Rectal smooth muscle tissue (tissue), 1 donor: Measurements from ENCODE around the gene ZC3H12D.

Experiments used
- H3K27ac ChIP-seq: one replicate; pipeline ENCODE4 v1.7.0; 2013; ENCODE audit warnings: low read depth, low read length, inconsistent platforms
- H3K27me3 ChIP-seq: one replicate; pipeline ENCODE4 v1.7.0; 2013; ENCODE audit warnings: low read length; ENCODE audit not compliant: control insufficient read depth, insufficient read depth
- H3K36me3 ChIP-seq: one replicate; pipeline ENCODE4 v1.7.0; 2013; ENCODE audit warnings: low read length; ENCODE audit not compliant: control insufficient read depth, insufficient read depth
- H3K4me1 ChIP-seq: one replicate; pipeline ENCODE4 v1.7.0; 2013; ENCODE audit warnings: low read length; ENCODE audit not compliant: control insufficient read depth, insufficient read depth
- H3K4me3 ChIP-seq: one replicate; pipeline ENCODE4 v1.7.0; 2013; ENCODE audit warnings: low read length
- H3K9ac ChIP-seq: one replicate; pipeline ENCODE4 v1.7.0; 2013; ENCODE audit warnings: low read length

Gene ZC3H12D

GRCh38 chr6:149484733-149485700 lies at the start of gene ZC3H12D:
ZC3H12D (minus strand) TSS chr6:149485014; CDS start chr6:149474543, 10,471 bp downstream.
- Histone ChIP-seq H3K4me3 (peak within 1 kb of the TSS; percentile 52), H3K27me3 (no peaks in the 10 kb centered on the region), H3K36me3 (no peaks in the 10 kb centered on the region), H3K4me1 (no peaks in the 10 kb centered on the region), H3K9ac (peak within 1 kb of the TSS; percentile 39), H3K27ac (no peak within 1 kb of the TSS)

- H3K36me3 ChIP-seq = peaks cover 8% of the 10 kb centered on the region
- no peaks in the 10 kb centered on the region for H3K4me1 ChIP-seq
- no peak overlapping the region for H3K9ac ChIP-seq
- no peaks in the 10 kb centered on the region for H3K27me3 ChIP-seq
- H3K27ac ChIP-seq = no peak overlapping the region
- no peak overlapping the region for H3K4me3 ChIP-seq
These were observed 44.8 kb upstream of the ZC3H12D start for GRCh38 chr6:149529650-149530049.

GRCh38 chr6:149515494-149515893 lies 30.7 kb upstream of the ZC3H12D start:
- H3K4me1 ChIP-seq = no peaks in the 10 kb centered on the region
- H3K4me3 ChIP-seq = no peak overlapping the region
- no peaks in the 10 kb centered on the region for H3K27me3 ChIP-seq
- no peak overlapping the region for H3K27ac ChIP-seq
- peaks cover 3% of the 10 kb centered on the region for H3K36me3 ChIP-seq
- no peak overlapping the region for H3K9ac ChIP-seq

- Histone ChIP-seq H3K4me3 (no peak overlapping the region), H3K9ac (no peak overlapping the region), H3K4me1 (no peaks in the 10 kb centered on the region), H3K36me3 (peaks cover 3% of the 10 kb centered on the region), H3K27me3 (no peaks in the 10 kb centered on the region), H3K27ac (no peak overlapping the region)
These were observed 29.1 kb upstream of the ZC3H12D start for GRCh38 chr6:149513915-149514314.

- no peak overlapping the region for H3K27ac ChIP-seq
- H3K36me3 ChIP-seq = peaks cover 3% of the 10 kb centered on the region
- H3K4me1 ChIP-seq = no peaks in the 10 kb centered on the region
- H3K27me3 ChIP-seq = no peaks in the 10 kb centered on the region
- H3K9ac ChIP-seq = no peak overlapping the region
- no peak overlapping the region for H3K4me3 ChIP-seq
These were observed 26.1 kb upstream of the ZC3H12D start for GRCh38 chr6:149510793-149511512.

- H3K27ac ChIP-seq = no peak overlapping the region
- no peaks in the 10 kb centered on the region for H3K27me3 ChIP-seq
- H3K9ac ChIP-seq = no peak overlapping the region
- H3K36me3 ChIP-seq = peaks cover 3% of the 10 kb centered on the region
- H3K4me3 ChIP-seq = no peak overlapping the region
- H3K4me1 ChIP-seq = no peaks in the 10 kb centered on the region
These were observed 23.7 kb upstream of the ZC3H12D start for GRCh38 chr6:149508485-149508884.

- peaks cover 3% of the 10 kb centered on the region for H3K36me3 ChIP-seq
These were observed 19.1 kb upstream of the ZC3H12D start for GRCh38 chr6:149503872-149504271.

GRCh38 chr6:149503276-149503675 lies 18.5 kb upstream of the ZC3H12D start:
- Histone ChIP-seq H3K27ac (no peak overlapping the region), H3K4me3 (no peak overlapping the region), H3K4me1 (no peaks in the 10 kb centered on the region), H3K27me3 (no peaks in the 10 kb centered on the region), H3K9ac (no peak overlapping the region), H3K36me3 (peaks cover 3% of the 10 kb centered on the region)

More at GRCh38 chr6:149503872-149504271, 19.1 kb upstream of the ZC3H12D start:
- no peaks in the 10 kb centered on the region for H3K4me1 ChIP-seq
- H3K27me3 ChIP-seq = no peaks in the 10 kb centered on the region
- H3K4me3 ChIP-seq = no peak overlapping the region
- H3K9ac ChIP-seq = no peak overlapping the region
- H3K27ac ChIP-seq = no peak overlapping the region

GRCh38 chr6:149501768-149502167 lies 17.0 kb upstream of the ZC3H12D start:
- H3K36me3 ChIP-seq = peaks cover 3% of the 10 kb centered on the region
- H3K4me3 ChIP-seq = no peak overlapping the region
- no peaks in the 10 kb centered on the region for H3K27me3 ChIP-seq
- no peak overlapping the region for H3K9ac ChIP-seq
- H3K4me1 ChIP-seq = no peaks in the 10 kb centered on the region
- no peak overlapping the region for H3K27ac ChIP-seq

- no peak overlapping the region for H3K27ac ChIP-seq
- no peak overlapping the region for H3K9ac ChIP-seq
- H3K4me3 ChIP-seq = no peak overlapping the region
- peaks cover 3% of the 10 kb centered on the region for H3K36me3 ChIP-seq
- H3K27me3 ChIP-seq = no peaks in the 10 kb centered on the region
- no peaks in the 10 kb centered on the region for H3K4me1 ChIP-seq
These were observed 16.4 kb upstream of the ZC3H12D start for GRCh38 chr6:149501201-149501600.

- Histone ChIP-seq H3K9ac (no peak overlapping the region), H3K4me1 (no peaks in the 10 kb centered on the region), H3K4me3 (no peak overlapping the region), H3K27ac (no peak overlapping the region), H3K27me3 (no peaks in the 10 kb centered on the region), H3K36me3 (peaks cover 3% of the 10 kb centered on the region)
These were observed 15.3 kb upstream of the ZC3H12D start for GRCh38 chr6:149500096-149500495.

- Histone ChIP-seq H3K4me3 (no peak overlapping the region), H3K4me1 (no peaks in the 10 kb centered on the region), H3K27ac (no peak overlapping the region), H3K9ac (no peak overlapping the region), H3K36me3 (peaks cover 3% of the 10 kb centered on the region), H3K27me3 (no peaks in the 10 kb centered on the region)
These were observed 14.3 kb upstream of the ZC3H12D start for GRCh38 chr6:149499066-149499465.
